Right lobe of liver (tissue), 6 donors: ENCODE data around the gene ZNF740. TPM values are rescaled to one million over a fixed set of nuclear protein-coding genes. Genes with fewer than 3 reads are reported as not detected.
A peak's percentile ranks its signal among the peaks of the same experiment; 100 is the strongest.

Experiments
- ATAC-seq, 4 donors: fragments of 200-7000 bp; cut with Tn5 transposase; one replicate each; pipeline ENCODE4 v1.9.1; 2020; ENCODE audit warnings: mild to moderate bottlenecking in 4 of 4, moderate library complexity in 4 of 4
- DNase-seq, 3 donors: peaks; one replicate each; pipeline ENCODE4 v3.0.0-alpha.2; 2020
- H3K27ac ChIP-seq, 3 donors: fragments of 200-600 bp; one replicate each; pipeline ENCODE4 v1.8.0; 2022
- H3K27me3 ChIP-seq, 2 donors: fragments of 200-600 bp; one replicate each; pipeline ENCODE4 v1.8.0; 2022
- H3K36me3 ChIP-seq, 4 donors: fragments of 200-600 bp; sonication (generic) in 1 of 4; one replicate each; pipeline versions ENCODE4 v1.5.1 to v1.8.0; 2017 to 2022; ENCODE audit warnings: control low read depth in 1 of 4
- H3K4me1 ChIP-seq, 4 donors: fragments of 200-600 bp; sonication (generic) in 1 of 4; one replicate each; pipeline versions ENCODE4 v1.5.1 to v1.8.0; 2017 to 2022; ENCODE audit warnings: control low read depth in 1 of 4
- H3K4me3 ChIP-seq, 3 donors: fragments of 200-600 bp; one replicate each; pipeline ENCODE4 v1.8.0; 2022
- H3K9me3 ChIP-seq, 4 donors: fragments of 200-600 bp; sonication (generic) in 1 of 4; one replicate each; pipeline versions ENCODE4 v1.5.1 to v1.8.0; 2017 to 2022; ENCODE audit warnings: control low read depth in 1 of 4
- CTCF ChIP-seq, 4 donors: fragments of 200-600 bp in 3 of 4; fragments of 450-650 bp in 1 of 4; IDR thresholded peaks; one replicate each; pipeline versions ENCODE4 v1.5.1 to v1.8.0; 2016 to 2022; ENCODE audit warnings: antibody characterized with exemption in 4 of 4, mild to moderate bottlenecking in 2 of 4
- POLR2A ChIP-seq: fragments of 450-650 bp; IDR thresholded peaks from one replicate; pipeline ENCODE4 v1.6.1; 2017; ENCODE audit warnings: antibody characterized with exemption, mild to moderate bottlenecking
- WGBS: methylation state at CpG from one replicate; pipeline ENCODE4 v1.1.6; 2018; ENCODE audit warnings: low coverage, low lambda C conversion rate; ENCODE audit not compliant: insufficient coverage; ENCODE audit errors: missing lambda C conversion rate; 5-methylcytosine and 5-hydroxymethylcytosine counted together
- intact Hi-C, 2 donors: fragments of 100-400 bp; cut with DNase I; formaldehyde crosslinking; loops; one replicate each; pipeline versions ENCODE4 v1.11.2 to v1.14.1; 2022
- total RNA-seq, 6 experiments: library from RNA; depleted of rRNA in 2 of 6; stranded (reverse); fragments of >200 nt in 2 of 6; fragmentation: NEBNext Ultra II Directional in 3 of 6; extraction: Animal tissue kit (Norgen Biotek cat#: 25700) in 3 of 6; gene quantifications; one replicate each; pipeline versions ENCODE4 v1.1.0 to v1.2.4, GENCODE V29; 2016 to 2023
- donor health status: DM: no; HTN: yes; CAD: no.
- donor health status: DM: no; HTN: no; CAD: no.
- donor health status: DM: no; HTN: no; CAD: no.
- donor health status: DM: no; HTN: yes; CAD: no.
- donor health status: DM: no; HTN: yes; CAD: no.

ZNF740 gene
- total RNA-seq, 6 experiments from 2014 or later = 5.5 to 24.4 (median 19.2) TPM

- DNase-seq (peak in 1 of 3 donors; percentile 36), ATAC-seq (no peak)
- intact Hi-C loops = loop anchor here (5.0 to 10.0 kb wide), 2 partner anchors 124 to 126 kb away; no protein-coding TSS in a partner anchor
- 86% methylated on average over 5 of the region's 11 CpGs for WGBS
- H3K36me3 ChIP-seq = peaks cover 0 to 22% (median 8%) of the 10 kb centered on the region in 4 donors
- no peak overlapping the region for H3K4me3 ChIP-seq
- H3K9me3 ChIP-seq = no peaks in the 10 kb centered on the region
- TF ChIP-seq POLR2A (no peak), CTCF (IDR thresholded peaks at IDR 0.05) (no peak)
- no peaks in the 10 kb centered on the region for H3K27me3 ChIP-seq
- H3K27ac ChIP-seq = no peak overlapping the region
- peaks cover 0 to 21% (median 4%) of the 10 kb centered on the region in 4 donors for H3K4me1 ChIP-seq
These were observed 10.8 kb downstream of the ZNF740 start for GRCh38 chr12:53191096-53191884.

- Histone ChIP-seq H3K4me1 (peaks cover 0 to 14% (median 2%) of the 10 kb centered on the region in 4 donors), H3K27ac (no peak overlapping the region), H3K4me3 (no peak overlapping the region), H3K36me3 (peaks cover 0 to 15% (median 4%) of the 10 kb centered on the region in 4 donors), H3K27me3 (no peaks in the 10 kb centered on the region), H3K9me3 (no peaks in the 10 kb centered on the region)
- intact Hi-C loops = loop anchor here (5.0 to 10.0 kb wide), 2 partner anchors 125 to 127 kb away; no protein-coding TSS in a partner anchor
- TF ChIP-seq CTCF (IDR thresholded peaks at IDR 0.05) (no peak), POLR2A (no peak)
- DNase-seq (peak in 1 of 3 donors; percentile 34), ATAC-seq (no peak)
- WGBS = 52% methylated on average over 2 of the region's 14 CpGs
These were observed 11.5 kb downstream of the ZNF740 start for GRCh38 chr12:53191885-53192530.

- H3K4me3 ChIP-seq = no peak overlapping the region
- peaks cover 0 to 14% (median 4%) of the 10 kb centered on the region in 4 donors for H3K4me1 ChIP-seq
- TF ChIP-seq POLR2A = no peak
- no peak for TF ChIP-seq CTCF (IDR thresholded peaks at IDR 0.05)
- peaks cover 0 to 10% (median 2%) of the 10 kb centered on the region in 4 donors for H3K36me3 ChIP-seq
- H3K27me3 ChIP-seq = no peaks in the 10 kb centered on the region
- no peak for DNase-seq
- H3K27ac ChIP-seq = no peak overlapping the region
- no CpG with 5 or more reads among the region's 14 CpGs for WGBS
- intact Hi-C loops = loop anchor here (5.0 to 10.0 kb wide), 2 partner anchors 125 to 128 kb away; no protein-coding TSS in a partner anchor
- no peak for ATAC-seq
- H3K9me3 ChIP-seq = no peaks in the 10 kb centered on the region
These were observed 12.1 kb downstream of the ZNF740 start for GRCh38 chr12:53192531-53193021.

- WGBS = 57% methylated on average over 3 of the region's 9 CpGs
- H3K27me3 ChIP-seq = no peaks in the 10 kb centered on the region
- DNase-seq (no peak), ATAC-seq (no peak)
- no peak overlapping the region for H3K4me3 ChIP-seq
- H3K27ac ChIP-seq = no peak overlapping the region
- H3K36me3 ChIP-seq = peaks cover 0 to 5% (median 0%) of the 10 kb centered on the region in 4 donors
- H3K4me1 ChIP-seq = peaks cover 0 to 17% (median 4%) of the 10 kb centered on the region in 4 donors
- intact Hi-C loops = loop anchor here (5.0 to 10.0 kb wide), 2 partner anchors 126 to 128 kb away; no protein-coding TSS in a partner anchor
- no peaks in the 10 kb centered on the region for H3K9me3 ChIP-seq
- TF ChIP-seq POLR2A (no peak), CTCF (IDR thresholded peaks at IDR 0.05) (no peak)
These were observed 12.5 kb downstream of the ZNF740 start for GRCh38 chr12:53193040-53193439.
